HG03565 (cell line): ENCODE measurements around the gene CSNK1G1.
"Not testable (repeated sequence)": the region's sequence is repeated elsewhere in the genome, so short reads cannot be mapped to it uniquely, and the experiment has no call there.

ENCODE experiments used
- ATAC-seq: cut with Tn5 transposase; IDR thresholded peaks from one replicate; pipeline ENCODE4 v1.9.1; 2021; ENCODE audit warnings: mild to moderate bottlenecking, moderate library complexity; ENCODE audit not compliant: unreplicated experiment

Gene CSNK1G1

DNA sequence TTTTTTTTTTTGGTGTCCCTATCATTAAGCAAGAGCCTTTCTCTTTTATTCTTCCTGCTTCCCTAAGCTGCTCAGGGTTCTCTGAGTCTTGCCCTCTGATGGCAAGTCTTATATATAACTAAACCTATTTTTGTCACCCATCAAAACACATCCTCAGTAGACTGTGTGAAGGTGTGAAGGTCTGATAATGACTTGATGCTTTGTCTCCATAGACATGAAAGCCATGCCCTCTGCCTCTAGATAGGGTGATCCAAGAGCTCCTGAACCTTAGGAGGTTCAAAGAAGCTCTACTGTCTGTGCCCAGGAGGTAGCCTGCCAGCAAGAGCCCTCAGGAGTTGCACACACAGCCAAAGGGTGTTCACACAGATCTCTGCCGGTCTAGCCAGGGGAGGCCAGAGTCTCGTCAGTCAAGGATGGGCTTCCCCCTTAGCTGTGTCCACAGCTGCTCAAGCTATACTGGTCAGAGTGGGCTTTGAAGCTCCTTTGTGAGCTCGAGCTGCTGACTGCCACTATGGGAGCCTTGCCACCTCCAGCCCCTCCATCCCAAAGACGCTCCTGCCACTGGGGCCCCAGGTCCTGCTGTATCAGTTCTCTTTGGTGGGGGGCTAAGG, 217.5 kb downstream of the CSNK1G1 start:
- ATAC-seq = no peak

GRCh38 chr15:64137226-64137833, 218.6 kb downstream of the CSNK1G1 start:
- ATAC-seq = no peak

DNA sequence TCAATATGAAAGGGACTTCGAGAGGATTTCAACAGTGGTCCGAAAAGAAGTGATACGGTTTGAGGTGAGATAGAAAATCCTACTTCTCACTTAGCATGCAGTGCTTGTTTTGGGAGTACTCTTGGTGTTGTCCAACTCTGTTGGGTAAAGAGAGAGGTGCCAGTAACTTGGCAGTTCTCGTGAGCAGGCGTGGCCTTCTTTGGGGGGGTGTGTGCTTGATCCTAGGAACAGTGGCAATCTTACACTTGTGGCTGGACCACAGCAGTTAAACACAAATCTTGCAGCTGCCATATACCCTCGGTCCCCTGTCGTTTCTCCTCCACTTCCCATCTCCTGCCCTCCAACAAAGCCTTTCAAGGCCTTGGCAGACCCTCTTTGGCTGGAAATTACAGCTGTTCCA, 219.6 kb downstream of the CSNK1G1 start:
- ATAC-seq = no peak

- ATAC-seq = no peak
These were observed 221.6 kb downstream of the CSNK1G1 start for GRCh38 chr15:64134345-64134829.

- no peak for ATAC-seq
These were observed 222.2 kb downstream of the CSNK1G1 start for GRCh38 chr15:64133623-64134344.

- no peak for ATAC-seq
These were observed 223.8 kb downstream of the CSNK1G1 start for GRCh38 chr15:64132217-64132616.

- ATAC-seq = no peak
These were observed 224.4 kb downstream of the CSNK1G1 start for GRCh38 chr15:64131547-64131946.

- ATAC-seq = no peak
These were observed 225.8 kb downstream of the CSNK1G1 start for GRCh38 chr15:64130159-64130558.

GRCh38 chr15:64127521-64128270, 228.3 kb downstream of the CSNK1G1 start:
- no peak for ATAC-seq

DNA sequence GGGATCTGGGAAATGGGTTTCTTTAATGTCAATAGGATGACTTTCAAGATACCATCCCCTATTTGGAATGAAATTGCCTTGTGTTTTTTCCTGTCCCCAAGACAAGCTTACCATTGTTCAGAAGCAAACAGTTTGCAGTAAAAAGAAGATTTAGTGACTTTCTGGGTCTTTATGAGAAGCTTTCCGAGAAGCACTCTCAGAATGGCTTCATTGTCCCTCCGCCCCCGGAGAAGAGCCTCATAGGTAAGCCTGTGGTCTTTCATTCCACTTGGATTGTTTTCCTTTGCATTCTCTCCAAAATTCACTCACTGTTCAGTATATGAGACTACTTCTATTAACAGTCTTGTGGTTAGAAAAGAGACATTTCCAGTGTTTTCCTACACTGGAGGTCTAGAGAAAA, 230.0 kb downstream of the CSNK1G1 start:
- ATAC-seq = no peak

GRCh38 chr15:64122936-64123351, 233.0 kb downstream of the CSNK1G1 start:
- ATAC-seq = no peak

GRCh38 chr15:64122444-64122843, 233.5 kb downstream of the CSNK1G1 start:
- ATAC-seq = no peak

- no peak for ATAC-seq
These were observed 234.4 kb downstream of the CSNK1G1 start for GRCh38 chr15:64121614-64122013.

DNA sequence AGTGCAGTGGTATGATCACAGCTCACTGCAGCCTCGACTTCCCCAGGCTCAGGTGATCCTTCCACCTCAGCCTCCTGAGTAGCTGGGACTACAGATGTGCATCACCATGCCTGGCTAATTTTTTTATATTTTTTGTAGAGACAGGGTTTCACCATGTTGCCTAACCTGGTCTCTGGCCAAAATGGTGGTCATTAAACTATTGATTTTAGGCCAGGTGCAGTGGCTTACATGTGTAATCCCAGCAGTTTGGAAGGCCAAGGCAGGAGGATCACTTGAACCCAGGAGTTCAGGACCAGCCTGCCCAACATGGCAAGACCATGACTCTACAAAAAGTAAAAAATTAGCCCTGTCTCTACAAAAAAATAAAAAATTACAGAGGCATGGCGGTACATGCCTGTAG, 235.7 kb downstream of the CSNK1G1 start:
- ATAC-seq = not testable (repeated sequence)

GRCh38 chr15:64117759-64118487, 238.1 kb downstream of the CSNK1G1 start:
- ATAC-seq = no peak
